Measurements from ENCODE around the gene NUCKS1.

The NUCKS1 gene

DNA sequence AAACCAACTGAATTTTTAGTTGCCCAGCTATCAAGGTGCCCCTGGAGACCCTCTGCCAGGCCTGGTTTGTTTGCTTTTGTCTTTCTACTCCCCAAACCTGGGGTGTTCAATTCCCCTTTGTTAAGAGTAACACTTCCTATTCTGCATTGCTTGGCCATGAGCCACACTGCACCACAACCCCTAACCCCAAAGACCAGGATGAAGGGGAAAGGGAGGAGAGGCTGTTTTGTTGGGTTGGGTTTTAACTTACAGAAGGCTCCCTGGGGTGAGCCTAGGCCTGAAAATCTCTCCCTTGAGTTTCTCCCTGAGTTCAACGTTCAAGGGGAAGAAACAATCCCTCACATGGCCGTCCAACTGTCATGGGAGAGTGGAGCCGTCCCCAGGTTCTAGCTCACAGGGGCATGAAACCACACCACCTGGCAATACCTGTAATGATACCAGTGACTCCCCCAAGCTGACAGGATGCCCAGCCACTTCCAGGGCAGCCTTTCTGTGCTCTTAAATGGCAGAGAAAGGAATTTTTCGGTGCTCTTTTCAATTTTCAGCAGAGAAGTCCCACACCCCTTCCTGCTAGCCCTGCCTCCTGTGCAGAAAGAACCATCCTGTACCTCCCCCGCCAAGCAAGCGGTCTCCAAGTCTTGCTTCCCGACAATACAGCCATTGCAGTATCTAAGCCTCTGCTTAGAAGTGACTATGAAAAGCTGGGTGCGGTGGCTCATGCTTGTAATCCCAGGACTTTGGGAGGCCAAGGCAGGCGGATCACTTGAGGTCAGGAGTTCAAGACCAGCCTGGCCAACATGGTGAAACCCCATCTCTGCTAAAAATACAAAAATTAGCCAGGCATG lies 84.6 kb downstream of the NUCKS1 start:
- DNase-seq (ENCODE audit: low spot score) (no peak), ATAC-seq (ENCODE audit: low read depth) (no peak)
- TF ChIP-seq, protein P1, sequence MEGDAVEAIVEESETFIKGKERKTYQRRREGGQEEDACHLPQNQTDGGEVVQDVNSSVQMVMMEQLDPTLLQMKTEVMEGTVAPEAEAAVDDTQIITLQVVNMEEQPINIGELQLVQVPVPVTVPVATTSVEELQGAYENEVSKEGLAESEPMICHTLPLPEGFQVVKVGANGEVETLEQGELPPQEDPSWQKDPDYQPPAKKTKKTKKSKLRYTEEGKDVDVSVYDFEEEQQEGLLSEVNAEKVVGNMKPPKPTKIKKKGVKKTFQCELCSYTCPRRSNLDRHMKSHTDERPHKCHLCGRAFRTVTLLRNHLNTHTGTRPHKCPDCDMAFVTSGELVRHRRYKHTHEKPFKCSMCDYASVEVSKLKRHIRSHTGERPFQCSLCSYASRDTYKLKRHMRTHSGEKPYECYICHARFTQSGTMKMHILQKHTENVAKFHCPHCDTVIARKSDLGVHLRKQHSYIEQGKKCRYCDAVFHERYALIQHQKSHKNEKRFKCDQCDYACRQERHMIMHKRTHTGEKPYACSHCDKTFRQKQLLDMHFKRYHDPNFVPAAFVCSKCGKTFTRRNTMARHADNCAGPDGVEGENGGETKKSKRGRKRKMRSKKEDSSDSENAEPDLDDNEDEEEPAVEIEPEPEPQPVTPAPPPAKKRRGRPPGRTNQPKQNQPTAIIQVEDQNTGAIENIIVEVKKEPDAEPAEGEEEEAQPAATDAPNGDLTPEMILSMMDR (IDR thresholded peaks at IDR 0.05; ENCODE audit: poor library complexity, severe bottlenecking) = no peak
- peaks cover 29% of the 10 kb centered on the region for H3K4me1 ChIP-seq (ENCODE audit: insufficient read depth, poor library complexity, severe bottlenecking)
- H3K4me3 ChIP-seq (ENCODE audit: severe bottlenecking) = no peak overlapping the region
- no peaks in the 10 kb centered on the region for H3K9me3 ChIP-seq (ENCODE audit: severe bottlenecking)
- no peaks in the 10 kb centered on the region for H3K27me3 ChIP-seq (ENCODE audit: insufficient read depth, poor library complexity, severe bottlenecking)
- peak overlapping the region; percentile 7 for H3K27ac ChIP-seq (ENCODE audit: poor library complexity, severe bottlenecking)
- H3K36me3 ChIP-seq (ENCODE audit: low read depth) = no peaks in the 10 kb centered on the region

DNA sequence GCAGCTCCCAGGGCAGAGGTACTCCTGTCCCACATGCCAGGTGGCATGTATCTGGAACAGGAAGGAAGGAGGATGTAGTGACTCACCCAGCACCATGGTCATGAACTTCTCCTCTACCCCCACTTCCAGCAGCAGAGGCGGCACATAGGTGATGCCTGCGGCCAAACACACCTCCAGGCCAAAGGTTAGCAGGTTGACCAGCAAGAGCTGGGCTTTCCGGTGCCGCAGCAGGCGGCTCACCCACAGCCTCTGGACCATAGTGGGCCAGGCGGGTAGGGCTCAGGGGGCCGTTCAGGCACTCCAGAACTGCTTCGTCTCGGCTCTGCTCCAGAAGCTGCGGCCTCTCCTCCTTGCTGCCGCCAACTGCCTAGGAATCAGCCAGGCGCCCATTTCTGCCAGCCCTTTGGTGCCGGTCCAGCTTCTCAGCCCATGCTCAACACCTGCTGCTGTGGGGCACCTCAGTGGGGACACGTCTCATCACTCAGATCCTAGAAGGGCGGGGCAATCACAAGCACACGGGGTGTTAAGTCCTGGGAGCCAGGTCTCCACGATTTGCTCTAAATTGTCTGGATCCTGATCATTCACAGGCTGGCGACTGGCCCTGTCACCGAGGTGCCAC lies 85.5 kb downstream of the NUCKS1 start:
- H3K4me3 ChIP-seq (ENCODE audit: severe bottlenecking) = no peak overlapping the region
- TF ChIP-seq, protein P1 (IDR thresholded peaks at IDR 0.05; ENCODE audit: poor library complexity, severe bottlenecking) = no peak
- no peaks in the 10 kb centered on the region for H3K36me3 ChIP-seq (ENCODE audit: low read depth)
- no peaks in the 10 kb centered on the region for H3K27me3 ChIP-seq (ENCODE audit: insufficient read depth, poor library complexity, severe bottlenecking)
- peaks cover 29% of the 10 kb centered on the region for H3K4me1 ChIP-seq (ENCODE audit: insufficient read depth, poor library complexity, severe bottlenecking)
- DNase-seq (ENCODE audit: low spot score) = no peak
- peak overlapping the region; percentile 7 for H3K27ac ChIP-seq (ENCODE audit: poor library complexity, severe bottlenecking)
- ATAC-seq (ENCODE audit: low read depth) = peak; percentile 83
- no peaks in the 10 kb centered on the region for H3K9me3 ChIP-seq (ENCODE audit: severe bottlenecking)

GRCh38 chr1:205663286-205663936 lies 86.6 kb downstream of the NUCKS1 start:
- H3K4me1 ChIP-seq (ENCODE audit: insufficient read depth, poor library complexity, severe bottlenecking) = peaks cover 25% of the 10 kb centered on the region
- H3K9me3 ChIP-seq (ENCODE audit: severe bottlenecking) = no peaks in the 10 kb centered on the region
- TF ChIP-seq, protein P1 (IDR thresholded peaks at IDR 0.05; ENCODE audit: poor library complexity, severe bottlenecking) = no peak
- DNase-seq (ENCODE audit: low spot score) = no peak
- peak overlapping the region; percentile 7 for H3K27ac ChIP-seq (ENCODE audit: poor library complexity, severe bottlenecking)
- no peak for ATAC-seq (ENCODE audit: low read depth)
- H3K27me3 ChIP-seq (ENCODE audit: insufficient read depth, poor library complexity, severe bottlenecking) = no peaks in the 10 kb centered on the region
- no peak overlapping the region for H3K4me3 ChIP-seq (ENCODE audit: severe bottlenecking)
- no peaks in the 10 kb centered on the region for H3K36me3 ChIP-seq (ENCODE audit: low read depth)
